Neuron (in vitro differentiated cells): ENCODE measurements around the gene TRIM32.
"Not testable (repeated sequence)": the region's sequence is repeated elsewhere in the genome, so short reads cannot be mapped to it uniquely, and the experiment has no call there.

Experiments
- H2AFZ ChIP-seq: one replicate; pipeline ENCODE4 v1.6.1; 2013; ENCODE audit warnings: low read depth, mild to moderate bottlenecking, inconsistent platforms, low read length, moderate library complexity
- H3K27me3 ChIP-seq: one replicate; pipeline ENCODE4 v1.6.1; 2013; ENCODE audit warnings: low read length; ENCODE audit not compliant: insufficient read depth
- H3K36me3 ChIP-seq: one replicate; pipeline ENCODE4 v1.6.1; 2013; ENCODE audit warnings: low read length; ENCODE audit not compliant: insufficient read depth
- H3K4me1 ChIP-seq: one replicate; pipeline ENCODE4 v1.6.1; 2013; ENCODE audit warnings: low read length; ENCODE audit not compliant: insufficient read depth
- H3K4me3 ChIP-seq: 2 replicates; pipeline ENCODE4 v1.5.1; 2013; ENCODE audit warnings: mild to moderate bottlenecking, low read length, moderate library complexity
- H3K9me3 ChIP-seq: one replicate; pipeline ENCODE4 v1.6.1; 2013; ENCODE audit warnings: low read length

The TRIM32 gene

GRCh38 chr9:116688806-116689485 is 1.8 kb downstream of the TRIM32 start:
- Histone ChIP-seq H3K4me3 (no peak overlapping the region), H3K27me3 (no peaks in the 10 kb centered on the region), H3K36me3 (no peaks in the 10 kb centered on the region), H3K9me3 (no peaks in the 10 kb centered on the region), H2AFZ (no peak overlapping the region), H3K4me1 (peaks cover 18% of the 10 kb centered on the region)

- no peak overlapping the region for H3K4me3 ChIP-seq
- no peaks in the 10 kb centered on the region for H3K27me3 ChIP-seq
- H3K4me1 ChIP-seq = peaks cover 18% of the 10 kb centered on the region
- H3K9me3 ChIP-seq = no peaks in the 10 kb centered on the region
- no peaks in the 10 kb centered on the region for H3K36me3 ChIP-seq
- H2AFZ ChIP-seq = no peak overlapping the region
Observed at GRCh38 chr9:116689486-116690032, 2.5 kb downstream of the TRIM32 start.

- not testable (repeated sequence) for H3K36me3 ChIP-seq, H3K27me3 ChIP-seq, H3K9me3 ChIP-seq, H2AFZ ChIP-seq, H3K4me3 ChIP-seq
- peaks cover 18% of the 10 kb centered on the region for H3K4me1 ChIP-seq
Observed at GRCh38 chr9:116690805-116691204, 3.7 kb downstream of the TRIM32 start.

GRCh38 chr9:116691607-116692006 is 4.5 kb downstream of the TRIM32 start:
- no peaks in the 10 kb centered on the region for H3K9me3 ChIP-seq
- no peak overlapping the region for H3K4me3 ChIP-seq
- no peak overlapping the region for H2AFZ ChIP-seq
- H3K36me3 ChIP-seq = no peaks in the 10 kb centered on the region
- no peaks in the 10 kb centered on the region for H3K27me3 ChIP-seq
- peaks cover 13% of the 10 kb centered on the region for H3K4me1 ChIP-seq

GRCh38 chr9:116692616-116693015 is 5.5 kb downstream of the TRIM32 start:
- H2AFZ ChIP-seq = no peak overlapping the region
- H3K27me3 ChIP-seq = no peaks in the 10 kb centered on the region
- H3K9me3 ChIP-seq = peaks cover under 1% of the 10 kb centered on the region
- no peak overlapping the region for H3K4me3 ChIP-seq
- H3K4me1 ChIP-seq = peaks cover 11% of the 10 kb centered on the region
- peaks cover 3% of the 10 kb centered on the region for H3K36me3 ChIP-seq

GRCh38 chr9:116693233-116693731 is 6.2 kb downstream of the TRIM32 start:
- Histone ChIP-seq H3K4me1 (peaks cover 6% of the 10 kb centered on the region), H3K36me3 (peaks cover 10% of the 10 kb centered on the region), H3K9me3 (peaks cover 2% of the 10 kb centered on the region), H2AFZ (no peak overlapping the region), H3K27me3 (no peaks in the 10 kb centered on the region), H3K4me3 (no peak overlapping the region)

GRCh38 chr9:116694785-116695291 is 7.7 kb downstream of the TRIM32 start:
- no peaks in the 10 kb centered on the region for H3K27me3 ChIP-seq
- H2AFZ ChIP-seq = no peak overlapping the region
- H3K36me3 ChIP-seq = peaks cover 26% of the 10 kb centered on the region
- no peak overlapping the region for H3K4me3 ChIP-seq
- no peaks in the 10 kb centered on the region for H3K4me1 ChIP-seq
- H3K9me3 ChIP-seq = peaks cover 2% of the 10 kb centered on the region

- Histone ChIP-seq H3K4me1 (no peaks in the 10 kb centered on the region), H2AFZ (no peak overlapping the region), H3K4me3 (no peak overlapping the region), H3K9me3 (peaks cover 4% of the 10 kb centered on the region), H3K27me3 (no peaks in the 10 kb centered on the region), H3K36me3 (peaks cover 32% of the 10 kb centered on the region)
Observed at GRCh38 chr9:116695438-116695837, 8.3 kb downstream of the TRIM32 start.

- H3K27me3 ChIP-seq = no peaks in the 10 kb centered on the region
- H3K9me3 ChIP-seq = peaks cover 4% of the 10 kb centered on the region
- no peak overlapping the region for H3K4me3 ChIP-seq
- H3K4me1 ChIP-seq = no peaks in the 10 kb centered on the region
- H2AFZ ChIP-seq = no peak overlapping the region
- H3K36me3 ChIP-seq = peaks cover 37% of the 10 kb centered on the region
Observed at GRCh38 chr9:116697362-116697761, 10.3 kb downstream of the TRIM32 start.

- H3K9me3 ChIP-seq = peaks cover 4% of the 10 kb centered on the region
- no peaks in the 10 kb centered on the region for H3K4me1 ChIP-seq
- H2AFZ ChIP-seq = no peak overlapping the region
- H3K36me3 ChIP-seq = peaks cover 37% of the 10 kb centered on the region
- no peak overlapping the region for H3K4me3 ChIP-seq
- no peaks in the 10 kb centered on the region for H3K27me3 ChIP-seq
Observed at GRCh38 chr9:116697887-116698286, 10.8 kb downstream of the TRIM32 start.

- peaks cover 37% of the 10 kb centered on the region for H3K36me3 ChIP-seq
- H3K27me3 ChIP-seq = no peaks in the 10 kb centered on the region
- no peak overlapping the region for H2AFZ ChIP-seq
- H3K4me3 ChIP-seq = no peak overlapping the region
- peaks cover 4% of the 10 kb centered on the region for H3K9me3 ChIP-seq
- no peaks in the 10 kb centered on the region for H3K4me1 ChIP-seq
Observed at GRCh38 chr9:116700279-116700678, 13.2 kb downstream of the TRIM32 start.

- H2AFZ ChIP-seq = no peak overlapping the region
- no peaks in the 10 kb centered on the region for H3K27me3 ChIP-seq
- no peak overlapping the region for H3K4me3 ChIP-seq
- peaks cover 37% of the 10 kb centered on the region for H3K36me3 ChIP-seq
- H3K9me3 ChIP-seq = peaks cover 4% of the 10 kb centered on the region
- no peaks in the 10 kb centered on the region for H3K4me1 ChIP-seq
Observed at GRCh38 chr9:116700882-116701865, 14.1 kb downstream of the TRIM32 start.
